K562 (cell line): ENCODE measurements around the gene TRA2B. TPM values are rescaled to one million over a fixed set of nuclear protein-coding genes. Genes with fewer than 3 reads are reported as not detected.

Experiments used
- ARNT ChIP-seq, 2 experiments: fragments of 450-650 bp; IDR thresholded peaks; 2 replicates each; pipeline ENCODE4 v1.6.1; 2016; ENCODE audit warnings: mild to moderate bottlenecking in 1 of 2
- CSDE1 ChIP-seq, 2 experiments: fragments of 450-650 bp; IDR thresholded peaks; 2 replicates each; pipeline ENCODE4 v1.6.1; 2016; ENCODE audit warnings: mild to moderate bottlenecking in 1 of 2
- EP300 ChIP-seq: IDR thresholded peaks from 2 replicates; pipeline ENCODE4 v1.6.1; 2012; ENCODE audit warnings: low read length, improper control_type of control experiment
- FIP1L1 ChIP-seq: fragments of 200-400 bp; formaldehyde crosslinking; IDR thresholded peaks from 2 replicates; pipeline ENCODE4 v1.6.1; 2018; ENCODE audit warnings: mild to moderate bottlenecking, low read depth, low read length; ENCODE audit not compliant: poor library complexity, severe bottlenecking
- FOXP1 ChIP-seq: sonication (generic); formaldehyde crosslinking; IDR thresholded peaks from 2 replicates; pipeline ENCODE4 v1.8.0; 2022; ENCODE audit warnings: mild to moderate bottlenecking, missing genetic modification reagents
- HCFC1 ChIP-seq: IDR thresholded peaks from 2 replicates; pipeline ENCODE4 v1.6.1; 2012; ENCODE audit warnings: low read depth, low read length, improper control_type of control experiment
- HDAC1 ChIP-seq, 2 experiments: fragments of 450-650 bp; IDR thresholded peaks; 2 replicates each; pipeline ENCODE4 v1.6.1; 2016 to 2017; ENCODE audit warnings: inconsistent platforms in 1 of 2, mild to moderate bottlenecking in 1 of 2, moderate library complexity in 1 of 2
- JUN ChIP-seq, 2 experiments: sonication (generic) in 1 of 2; formaldehyde crosslinking in 1 of 2; IDR thresholded peaks; 2 replicates each; pipeline versions ENCODE4 v1.6.1 to v1.8.0; 2012 to 2022; ENCODE audit warnings: borderline replicate concordance in 2 of 2, mild to moderate bottlenecking in 2 of 2, improper control_type of control experiment in 1 of 2, low read depth in 1 of 2, low read length in 1 of 2, missing genetic modification reagents in 1 of 2
- KAT7 ChIP-seq: sonication (generic); formaldehyde crosslinking; IDR thresholded peaks from 2 replicates; pipeline ENCODE4 v1.8.0; 2022; ENCODE audit warnings: missing genetic modification reagents, mild to moderate bottlenecking, borderline replicate concordance
- NFIC ChIP-seq: fragments of 450-650 bp; IDR thresholded peaks from 2 replicates; pipeline ENCODE4 v1.6.1; 2017; ENCODE audit warnings: mild to moderate bottlenecking, inconsistent platforms
- NR2C1 ChIP-seq, 2 experiments: fragments of 450-650 bp; IDR thresholded peaks; 2 replicates each; pipeline ENCODE4 v1.6.1; 2017; ENCODE audit warnings: mild to moderate bottlenecking in 2 of 2, antibody characterized with exemption in 1 of 2, inconsistent platforms in 1 of 2, missing compliant biosample characterization in 1 of 2, missing genetic modification characterization in 1 of 2
- RBBP5 ChIP-seq: fragments of 200-600 bp; sonication (generic); IDR thresholded peaks from 2 replicates; pipeline ENCODE4 v1.6.1; 2012; ENCODE audit warnings: borderline replicate concordance, mild to moderate bottlenecking, low read length, control low read depth, inconsistent platforms; ENCODE audit not compliant: insufficient read depth, poor library complexity, severe bottlenecking
- TAF1 ChIP-seq: IDR thresholded peaks from 2 replicates; pipeline ENCODE4 v1.6.1; 2011; ENCODE audit warnings: mild to moderate bottlenecking, low read length, moderate library complexity; ENCODE audit not compliant: insufficient read depth, control insufficient read depth, severe bottlenecking; ENCODE audit errors: extremely low read depth
- ZNF311 ChIP-seq: fragments of 250-450 bp; sonication (Bioruptor Pico); IDR thresholded peaks from 2 replicates; pipeline ENCODE4 v1.4.0; 2020; ENCODE audit warnings: mild to moderate bottlenecking, moderate library complexity
- polyA plus RNA-seq, 8 experiments: library from polyadenylated mRNA; depleted of rRNA in 4 of 8; stranded (reverse) in 5 of 8; unstranded in 3 of 8; fragments of >200 nt; fragmentation: Nextera tagmentation in 2 of 8; fragmentation: Illumina TruSeq in 1 of 8; extraction: Ambion mirVana in 2 of 8; extraction: Trizol in 1 of 8; gene quantifications; 2 replicates each; pipeline versions ENCODE4 v1.2.1 to v1.2.3, GENCODE V29; 2011 to 2014; ENCODE audit warnings: inconsistent platforms in 1 of 8, missing spikeins in 1 of 8
- total RNA-seq, 7 experiments: library from RNA; depleted of rRNA in 6 of 7; stranded (reverse); fragments of >200 nt in 6 of 7; fragmentation: Illumina TruSeq in 2 of 7; extraction: Trizol in 2 of 7; gene quantifications; 2 replicates each; pipeline versions ENCODE4 v1.2.1 to v1.2.3, GENCODE V29; 2011 to 2021; ENCODE audit warnings: low replicate concordance in 1 of 7
- TF ChIP-seq, protein P1 (sequence below): fragments of 250-450 bp; sonication (Bioruptor Pico); IDR thresholded peaks from 2 replicates; pipeline ENCODE4 v1.4.0; 2020
- TF ChIP-seq, protein P2 (sequence below): fragments of 150-350 bp; conservative IDR thresholded peaks from 2 replicates; pipeline ENCODE4 v1.6.1; 2014; ENCODE audit warnings: low read length
- TF ChIP-seq, protein P3 (sequence below): fragments of 200-800 bp; sonication (Bioruptor generic); IDR thresholded peaks from 2 replicates; pipeline ENCODE4 v1.6.1; 2017; ENCODE audit warnings: missing genetic modification characterization, missing compliant biosample characterization
- TF ChIP-seq, protein P4 (sequence below): fragments of 250-450 bp; sonication (Bioruptor Pico); IDR thresholded peaks from 2 replicates; pipeline ENCODE4 v1.4.0; 2020; ENCODE audit warnings: mild to moderate bottlenecking

Gene TRA2B
- total and polyA plus RNA-seq, 9 of the 15 experiments (the other 6 are each of a cell fraction or from before 2014, with no cell fraction given), result 105 to 411 (median 278) TPM

DNA sequence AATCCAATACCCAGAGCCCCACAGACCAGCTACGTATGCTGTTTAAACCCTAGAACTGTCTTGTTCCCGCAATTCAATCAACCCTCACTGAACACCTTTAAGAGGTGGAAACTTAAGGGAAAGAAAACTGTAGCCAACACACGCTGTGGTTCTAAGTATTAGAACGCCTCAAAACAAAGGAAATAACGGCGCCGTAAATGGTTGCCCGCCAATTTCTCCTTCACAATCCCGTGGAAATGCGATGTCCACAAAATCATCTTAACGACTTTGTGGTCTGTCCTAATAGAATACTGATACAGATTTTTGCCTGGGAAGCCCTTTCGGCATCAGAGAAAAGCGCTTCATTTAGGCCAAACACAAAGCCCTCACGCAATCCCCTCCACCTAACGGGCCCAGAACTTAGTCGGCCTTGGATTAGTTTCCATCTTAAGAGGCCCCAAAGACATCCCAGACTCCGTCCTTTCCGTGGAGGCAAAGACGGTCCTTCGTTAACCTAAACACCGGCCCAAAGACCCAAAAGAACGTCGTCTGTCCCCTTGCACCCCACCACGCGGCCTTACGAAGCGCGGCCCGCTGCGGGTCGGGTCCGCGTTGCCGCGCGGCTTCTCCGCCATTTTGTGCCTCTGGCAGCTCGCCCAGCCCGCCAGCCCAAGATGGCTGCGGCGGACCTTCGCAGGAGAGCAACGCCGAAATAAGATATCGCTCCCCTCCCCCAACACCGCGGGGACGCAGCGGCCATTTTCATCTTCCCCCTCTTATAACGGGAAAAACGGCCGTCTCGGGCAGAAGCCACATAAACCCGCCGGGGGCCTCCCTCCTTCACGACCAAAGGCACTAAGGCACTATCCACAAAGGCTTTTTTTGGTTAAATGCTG is 763 bp downstream of the TRA2B start (continued):
- TF ChIP-seq, protein P1, sequence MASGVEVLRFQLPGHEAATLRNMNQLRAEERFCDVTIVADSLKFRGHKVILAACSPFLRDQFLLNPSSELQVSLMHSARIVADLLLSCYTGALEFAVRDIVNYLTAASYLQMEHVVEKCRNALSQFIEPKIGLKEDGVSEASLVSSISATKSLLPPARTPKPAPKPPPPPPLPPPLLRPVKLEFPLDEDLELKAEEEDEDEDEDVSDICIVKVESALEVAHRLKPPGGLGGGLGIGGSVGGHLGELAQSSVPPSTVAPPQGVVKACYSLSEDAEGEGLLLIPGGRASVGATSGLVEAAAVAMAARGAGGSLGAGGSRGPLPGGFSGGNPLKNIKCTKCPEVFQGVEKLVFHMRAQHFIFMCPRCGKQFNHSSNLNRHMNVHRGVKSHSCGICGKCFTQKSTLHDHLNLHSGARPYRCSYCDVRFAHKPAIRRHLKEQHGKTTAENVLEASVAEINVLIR, result 0 out of 2 replicates have a peak, but pooled peaks have one; percentile 16
- TF ChIP-seq FOXP1, result peak; percentile 48
- TF ChIP-seq HCFC1, result peak; percentile 65; the same call in 1 of the 2 replicates
- TF ChIP-seq, protein P2, sequence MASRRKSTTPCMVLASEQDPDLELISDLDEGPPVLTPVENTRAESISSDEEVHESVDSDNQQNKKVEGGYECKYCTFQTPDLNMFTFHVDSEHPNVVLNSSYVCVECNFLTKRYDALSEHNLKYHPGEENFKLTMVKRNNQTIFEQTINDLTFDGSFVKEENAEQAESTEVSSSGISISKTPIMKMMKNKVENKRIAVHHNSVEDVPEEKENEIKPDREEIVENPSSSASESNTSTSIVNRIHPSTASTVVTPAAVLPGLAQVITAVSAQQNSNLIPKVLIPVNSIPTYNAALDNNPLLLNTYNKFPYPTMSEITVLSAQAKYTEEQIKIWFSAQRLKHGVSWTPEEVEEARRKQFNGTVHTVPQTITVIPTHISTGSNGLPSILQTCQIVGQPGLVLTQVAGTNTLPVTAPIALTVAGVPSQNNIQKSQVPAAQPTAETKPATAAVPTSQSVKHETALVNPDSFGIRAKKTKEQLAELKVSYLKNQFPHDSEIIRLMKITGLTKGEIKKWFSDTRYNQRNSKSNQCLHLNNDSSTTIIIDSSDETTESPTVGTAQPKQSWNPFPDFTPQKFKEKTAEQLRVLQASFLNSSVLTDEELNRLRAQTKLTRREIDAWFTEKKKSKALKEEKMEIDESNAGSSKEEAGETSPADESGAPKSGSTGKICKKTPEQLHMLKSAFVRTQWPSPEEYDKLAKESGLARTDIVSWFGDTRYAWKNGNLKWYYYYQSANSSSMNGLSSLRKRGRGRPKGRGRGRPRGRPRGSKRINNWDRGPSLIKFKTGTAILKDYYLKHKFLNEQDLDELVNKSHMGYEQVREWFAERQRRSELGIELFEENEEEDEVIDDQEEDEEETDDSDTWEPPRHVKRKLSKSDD, result peak; percentile 89; the same call in 1 of the 2 replicates
- peak in 1 of 2 experiments; percentile 73; a peak in 1 of 4 replicates for TF ChIP-seq ARNT (IDR thresholded peaks at IDR 0.05)
- TF ChIP-seq JUN (IDR thresholded peaks at IDR 0.05; ENCODE audit: borderline replicate concordance, low read depth, low read length), result no peak
- no peak; the same call in 1 of the 2 replicates for TF ChIP-seq JUN (CRISPR knock-in tag; IDR thresholded peaks at IDR 0.05; ENCODE audit: borderline replicate concordance)
- no peak for TF ChIP-seq NR2C1 (IDR thresholded peaks at IDR 0.05)
- no peak for TF ChIP-seq NR2C1 (tag; IDR thresholded peaks at IDR 0.05)
- TF ChIP-seq ZNF311 (CRISPR knock-in tag), result no peak
- TF ChIP-seq NFIC, result peak; percentile 97
- peak; percentile 60 for TF ChIP-seq EP300
- TF ChIP-seq, protein P3, sequence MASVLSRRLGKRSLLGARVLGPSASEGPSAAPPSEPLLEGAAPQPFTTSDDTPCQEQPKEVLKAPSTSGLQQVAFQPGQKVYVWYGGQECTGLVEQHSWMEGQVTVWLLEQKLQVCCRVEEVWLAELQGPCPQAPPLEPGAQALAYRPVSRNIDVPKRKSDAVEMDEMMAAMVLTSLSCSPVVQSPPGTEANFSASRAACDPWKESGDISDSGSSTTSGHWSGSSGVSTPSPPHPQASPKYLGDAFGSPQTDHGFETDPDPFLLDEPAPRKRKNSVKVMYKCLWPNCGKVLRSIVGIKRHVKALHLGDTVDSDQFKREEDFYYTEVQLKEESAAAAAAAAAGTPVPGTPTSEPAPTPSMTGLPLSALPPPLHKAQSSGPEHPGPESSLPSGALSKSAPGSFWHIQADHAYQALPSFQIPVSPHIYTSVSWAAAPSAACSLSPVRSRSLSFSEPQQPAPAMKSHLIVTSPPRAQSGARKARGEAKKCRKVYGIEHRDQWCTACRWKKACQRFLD (CRISPR knock-in tag), result no peak
- TF ChIP-seq RBBP5, result peak; percentile 85
- TF ChIP-seq CSDE1 (IDR thresholded peaks at IDR 0.05), result peak in 1 of 2 experiments; percentile 70; a peak in 2 of 4 replicates
- TF ChIP-seq, protein P4, sequence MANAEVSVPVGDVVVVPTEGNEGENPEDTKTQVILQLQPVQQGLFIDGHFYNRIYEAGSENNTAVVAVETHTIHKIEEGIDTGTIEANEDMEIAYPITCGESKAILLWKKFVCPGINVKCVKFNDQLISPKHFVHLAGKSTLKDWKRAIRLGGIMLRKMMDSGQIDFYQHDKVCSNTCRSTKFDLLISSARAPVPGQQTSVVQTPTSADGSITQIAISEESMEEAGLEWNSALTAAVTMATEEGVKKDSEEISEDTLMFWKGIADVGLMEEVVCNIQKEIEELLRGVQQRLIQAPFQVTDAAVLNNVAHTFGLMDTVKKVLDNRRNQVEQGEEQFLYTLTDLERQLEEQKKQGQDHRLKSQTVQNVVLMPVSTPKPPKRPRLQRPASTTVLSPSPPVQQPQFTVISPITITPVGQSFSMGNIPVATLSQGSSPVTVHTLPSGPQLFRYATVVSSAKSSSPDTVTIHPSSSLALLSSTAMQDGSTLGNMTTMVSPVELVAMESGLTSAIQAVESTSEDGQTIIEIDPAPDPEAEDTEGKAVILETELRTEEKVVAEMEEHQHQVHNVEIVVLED (CRISPR knock-in tag), result 0 out of 2 replicates have a peak, but pooled peaks have one; percentile 27
- peak in 1 of 2 experiments; percentile 36; a peak in 2 of 4 replicates for TF ChIP-seq HDAC1 (IDR thresholded peaks at IDR 0.05)
- peak; percentile 96 for TF ChIP-seq TAF1
- peak; percentile 92; the same call in 1 of the 2 replicates for TF ChIP-seq KAT7 (CRISPR knock-in tag)
- TF ChIP-seq FIP1L1, result no peak
